SU-DHL-6 (cell line): ENCODE data around the gene BLMH.

Experiments
- H2AFZ ChIP-seq: fragments of 200-600 bp; sonication (generic); 2 replicates; pipeline ENCODE4 v1.6.1; 2014; ENCODE audit warnings: low read depth, mild to moderate bottlenecking, moderate library complexity, mixed read lengths, antibody characterized with exemption, low read length; ENCODE audit not compliant: severe bottlenecking
- H3F3A ChIP-seq: fragments of 200-600 bp; shearing (Covaris generic); 2 replicates; pipeline ENCODE4 v1.6.0; 2016; ENCODE audit warnings: antibody characterized with exemption, mild to moderate bottlenecking; ENCODE audit not compliant: insufficient read depth
- H3K27ac ChIP-seq: fragments of 200-600 bp; sonication (generic); 2 replicates; pipeline ENCODE4 v1.5.1; 2016; ENCODE audit warnings: low read depth, mild to moderate bottlenecking, low read length, moderate library complexity, mixed read lengths
- H3K27me3 ChIP-seq: fragments of 200-600 bp; sonication (generic), shearing (Covaris generic); 2 replicates; pipeline ENCODE4 v1.6.0; 2014; ENCODE audit warnings: mild to moderate bottlenecking, low read length
- H3K36me3 ChIP-seq: fragments of 200-600 bp; sonication (generic); 2 replicates; pipeline ENCODE4 v1.6.1; 2014; ENCODE audit warnings: mild to moderate bottlenecking, low read length, mixed read lengths
- H3K4me2 ChIP-seq: fragments of 300-600, 200-600 bp; shearing (Covaris generic), sonication (generic); 2 replicates; pipeline ENCODE4 v1.6.0; 2014; ENCODE audit warnings: low read length, low read depth, mild to moderate bottlenecking; ENCODE audit not compliant: poor library complexity, severe bottlenecking
- H3K4me3 ChIP-seq: fragments of 200-600 bp; sonication (generic); 2 replicates; pipeline ENCODE4 v1.5.1; 2014; ENCODE audit warnings: antibody characterized with exemption, low read length, mild to moderate bottlenecking, mixed read lengths; ENCODE audit not compliant: insufficient read depth, poor library complexity, severe bottlenecking
- H3K79me2 ChIP-seq: fragments of 200-600 bp; sonication (generic); 2 replicates; pipeline ENCODE4 v1.6.1; 2014; ENCODE audit warnings: mild to moderate bottlenecking, low read length, moderate library complexity; ENCODE audit not compliant: insufficient read depth
- H3K9ac ChIP-seq: fragments of 200-600 bp; sonication (generic); 2 replicates; pipeline ENCODE4 v1.7.0; 2014; ENCODE audit warnings: mild to moderate bottlenecking, low read length
- H3K9me2 ChIP-seq: fragments of 200-600 bp; sonication (generic); replicated peaks from 2 replicates; pipeline ENCODE4 v1.6.1; 2014; ENCODE audit warnings: low read length; ENCODE audit not compliant: insufficient read depth
- H3K9me3 ChIP-seq: fragments of 200-600 bp; sonication (generic); 2 replicates; pipeline ENCODE4 v1.6.1; 2014; ENCODE audit warnings: low read length, mixed read lengths; ENCODE audit not compliant: insufficient read depth
- H4K20me1 ChIP-seq: fragments of 200-600 bp; sonication (generic); 2 replicates; pipeline ENCODE4 v1.6.1; 2014; ENCODE audit warnings: low read depth, mild to moderate bottlenecking, antibody characterized with exemption, low read length, moderate library complexity, mixed read lengths
- EZH2phosphoT487 ChIP-seq: fragments of 200-600 bp; sonication (generic), shearing (Covaris generic); conservative IDR thresholded peaks from 2 replicates; pipeline ENCODE4 v1.6.1; 2018; ENCODE audit warnings: mild to moderate bottlenecking, antibody characterized with exemption, low read length, moderate library complexity, mixed read lengths
- TF ChIP-seq, protein P1 (sequence below): fragments of 200-600 bp; sonication (generic); IDR thresholded peaks from one replicate; pipeline ENCODE4 v1.5.1; 2017; ENCODE audit warnings: antibody characterized with exemption, mild to moderate bottlenecking, low read length, moderate library complexity; ENCODE audit not compliant: insufficient read depth, poor library complexity, severe bottlenecking

BLMH gene

DNA sequence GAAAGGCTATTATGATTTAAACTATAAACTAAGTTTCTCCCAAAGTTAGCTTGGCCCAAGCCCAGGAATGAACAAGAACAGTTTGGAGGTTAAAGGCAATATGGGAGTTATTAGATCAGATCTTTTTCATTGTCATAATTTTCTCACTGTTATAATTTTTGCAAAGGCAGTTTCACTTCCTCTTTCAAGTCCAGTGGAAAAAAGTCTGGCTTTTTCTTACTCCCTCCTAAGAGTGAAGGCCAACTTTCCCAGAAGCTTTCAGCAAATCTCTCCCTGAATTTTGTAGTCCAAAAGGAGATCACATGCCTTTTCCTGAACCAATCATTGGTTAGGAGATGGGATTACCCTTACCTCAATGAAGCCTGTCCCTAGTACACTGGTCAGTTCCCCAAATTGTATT is 9.1 kb upstream of the BLMH start:
- TF ChIP-seq, protein P1, sequence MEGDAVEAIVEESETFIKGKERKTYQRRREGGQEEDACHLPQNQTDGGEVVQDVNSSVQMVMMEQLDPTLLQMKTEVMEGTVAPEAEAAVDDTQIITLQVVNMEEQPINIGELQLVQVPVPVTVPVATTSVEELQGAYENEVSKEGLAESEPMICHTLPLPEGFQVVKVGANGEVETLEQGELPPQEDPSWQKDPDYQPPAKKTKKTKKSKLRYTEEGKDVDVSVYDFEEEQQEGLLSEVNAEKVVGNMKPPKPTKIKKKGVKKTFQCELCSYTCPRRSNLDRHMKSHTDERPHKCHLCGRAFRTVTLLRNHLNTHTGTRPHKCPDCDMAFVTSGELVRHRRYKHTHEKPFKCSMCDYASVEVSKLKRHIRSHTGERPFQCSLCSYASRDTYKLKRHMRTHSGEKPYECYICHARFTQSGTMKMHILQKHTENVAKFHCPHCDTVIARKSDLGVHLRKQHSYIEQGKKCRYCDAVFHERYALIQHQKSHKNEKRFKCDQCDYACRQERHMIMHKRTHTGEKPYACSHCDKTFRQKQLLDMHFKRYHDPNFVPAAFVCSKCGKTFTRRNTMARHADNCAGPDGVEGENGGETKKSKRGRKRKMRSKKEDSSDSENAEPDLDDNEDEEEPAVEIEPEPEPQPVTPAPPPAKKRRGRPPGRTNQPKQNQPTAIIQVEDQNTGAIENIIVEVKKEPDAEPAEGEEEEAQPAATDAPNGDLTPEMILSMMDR = no peak
- TF ChIP-seq EZH2phosphoT487 = no peak
- Histone ChIP-seq H3F3A (no peaks in the 10 kb centered on the region), H2AFZ (no peak overlapping the region), H3K4me3 (no peak overlapping the region), H3K36me3 (no peaks in the 10 kb centered on the region), H3K9me2 (no peaks in the 10 kb centered on the region), H3K27me3 (no peaks in the 10 kb centered on the region), H3K27ac (no peak overlapping the region), H4K20me1 (no peaks in the 10 kb centered on the region), H3K4me2 (peak overlapping the region; percentile 20), H3K79me2 (no peaks in the 10 kb centered on the region), H3K9me3 (peaks cover 7% of the 10 kb centered on the region; the same call in 1 of the 2 replicates), H3K9ac (no peak overlapping the region)

DNA sequence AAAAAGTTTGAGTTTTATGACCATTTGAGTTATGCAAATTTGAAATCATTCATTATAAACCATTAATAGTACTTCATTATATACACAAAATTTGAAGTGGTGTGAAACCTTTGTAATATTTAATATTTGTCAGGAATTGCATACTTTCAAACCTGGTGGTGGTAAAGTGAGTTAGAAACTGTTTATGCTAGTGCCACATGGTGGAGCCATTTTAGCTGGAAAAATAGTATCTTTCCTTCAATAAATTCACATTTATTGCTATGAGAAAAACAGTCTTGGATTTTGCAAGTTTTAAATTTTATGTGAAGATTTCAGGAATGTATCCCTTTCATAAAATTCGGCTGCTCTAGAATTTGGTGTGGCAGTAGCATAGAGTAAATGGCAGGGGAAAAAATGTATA is 7.3 kb upstream of the BLMH start:
- no peak overlapping the region for H3K9ac ChIP-seq
- H2AFZ ChIP-seq = no peak overlapping the region
- H3K4me2 ChIP-seq = no peak overlapping the region
- TF ChIP-seq, protein P1 = peak; percentile 53
- no peak for TF ChIP-seq EZH2phosphoT487
- no peak overlapping the region for H3K4me3 ChIP-seq
- H3K27me3 ChIP-seq = no peaks in the 10 kb centered on the region
- no peak overlapping the region for H3K27ac ChIP-seq
- H4K20me1 ChIP-seq = no peaks in the 10 kb centered on the region
- no peaks in the 10 kb centered on the region for H3F3A ChIP-seq
- no peaks in the 10 kb centered on the region for H3K79me2 ChIP-seq
- H3K9me3 ChIP-seq = peaks cover 7% of the 10 kb centered on the region; the same call in 1 of the 2 replicates
- no peaks in the 10 kb centered on the region for H3K36me3 ChIP-seq
- no peaks in the 10 kb centered on the region for H3K9me2 ChIP-seq

DNA sequence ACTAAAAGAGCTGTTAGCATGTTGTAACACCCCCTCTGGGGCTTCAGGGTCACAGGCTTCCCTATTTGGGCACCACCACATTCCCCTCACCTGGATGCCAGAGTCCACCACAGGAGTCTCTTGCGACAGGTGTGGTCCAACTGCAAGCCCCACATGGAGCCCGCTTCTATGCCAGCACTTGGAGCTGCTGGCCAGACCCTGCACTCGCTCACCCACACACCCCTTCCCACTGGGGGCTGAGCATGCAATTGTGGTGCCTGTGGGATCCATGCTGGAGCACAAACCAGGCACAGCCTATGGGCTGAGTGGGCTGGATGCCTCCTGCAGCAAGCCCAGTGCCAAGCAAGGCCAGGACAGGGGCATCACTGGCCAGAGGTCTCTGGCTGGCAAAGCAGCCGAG is 6.0 kb upstream of the BLMH start:
- no peak for TF ChIP-seq EZH2phosphoT487
- TF ChIP-seq, protein P1 = no peak
- Histone ChIP-seq H3F3A (peaks cover 11% of the 10 kb centered on the region), H3K9ac (no peak overlapping the region), H3K4me3 (no peak overlapping the region), H3K36me3 (no peaks in the 10 kb centered on the region), H2AFZ (no peak overlapping the region), H3K27me3 (no peaks in the 10 kb centered on the region), H3K79me2 (no peaks in the 10 kb centered on the region), H3K9me2 (no peaks in the 10 kb centered on the region), H3K4me2 (no peak overlapping the region), H3K27ac (no peak overlapping the region), H3K9me3 (peaks cover 7% of the 10 kb centered on the region; the same call in 1 of the 2 replicates), H4K20me1 (no peaks in the 10 kb centered on the region)
